Suprapubic skin (tissue), 4 donors: Measurements from ENCODE around the gene PRRT1. TPM values are rescaled to one million over a fixed set of nuclear protein-coding genes. Genes with fewer than 3 reads are reported as not detected.

Experiments
- DNase-seq, 2 donors: peaks; one replicate each; pipeline ENCODE4 v3.0.0-alpha.2; 2019; ENCODE audit warnings: low spot score in 2 of 2
- H3K27ac ChIP-seq: fragments of 200-600 bp; sonication (generic); one replicate; pipeline ENCODE4 v1.5.1; 2019
- H3K27me3 ChIP-seq: fragments of 200-600 bp; sonication (generic); one replicate; pipeline ENCODE4 v1.5.1; 2019
- H3K36me3 ChIP-seq: fragments of 200-600 bp; sonication (generic); one replicate; pipeline ENCODE4 v1.5.1; 2019
- H3K4me1 ChIP-seq: fragments of 200-600 bp; sonication (generic); one replicate; pipeline ENCODE4 v1.5.1; 2019
- H3K4me3 ChIP-seq: fragments of 200-600 bp; sonication (generic); one replicate; pipeline ENCODE4 v1.5.1; 2019; ENCODE audit warnings: mild to moderate bottlenecking
- H3K9me3 ChIP-seq: fragments of 200-600 bp; sonication (generic); one replicate; pipeline ENCODE4 v1.5.1; 2019
- CTCF ChIP-seq, 2 donors: fragments of 200-600 bp in 1 of 2; fragments of 450-650 bp in 1 of 2; sonication (generic) in 1 of 2; IDR thresholded peaks; one replicate each; pipeline ENCODE4 v1.5.1; 2016 to 2019; ENCODE audit warnings: antibody characterized with exemption in 2 of 2, mild to moderate bottlenecking in 1 of 2, moderate library complexity in 1 of 2
- EP300 ChIP-seq: sonication (generic); formaldehyde crosslinking; IDR thresholded peaks from one replicate; pipeline ENCODE4 v1.6.1; 2017; ENCODE audit warnings: antibody characterized with exemption
- POLR2A ChIP-seq, 2 donors: fragments of 450-650 bp; IDR thresholded peaks; one replicate each; pipeline ENCODE4 v1.6.1; 2017; ENCODE audit warnings: antibody characterized with exemption in 2 of 2, mild to moderate bottlenecking in 2 of 2, moderate library complexity in 2 of 2
- POLR2AphosphoS5 ChIP-seq, 3 donors: sonication (generic); formaldehyde crosslinking; IDR thresholded peaks; one replicate each; pipeline ENCODE4 v1.6.1; 2017; ENCODE audit warnings: antibody characterized with exemption in 3 of 3
- WGBS: methylation state at CpG from one replicate; pipeline ENCODE4 v1.1.5; 2018; 5-methylcytosine and 5-hydroxymethylcytosine counted together
- total RNA-seq, 4 donors: library from RNA; depleted of rRNA; stranded (reverse); fragments of >200 nt; gene quantifications; one replicate each; pipeline ENCODE4 v1.1.0, GENCODE V29; 2016

PRRT1 gene
- total RNA-seq, 4 donors from 2014 or later = 0.42 to 2.1 (median 0.45) TPM

- 85% methylated on average over 5 of the region's 5 CpGs for WGBS
Measured at GRCh38 chr6:32140420-32141046, 11.2 kb downstream of the PRRT1 start.

GRCh38 chr6:32139590-32139989 lies 12.1 kb downstream of the PRRT1 start:
- no peaks in the 10 kb centered on the region for H3K9me3 ChIP-seq
- no peak overlapping the region for H3K27ac ChIP-seq
- H3K4me3 ChIP-seq = no peak overlapping the region
- no peaks in the 10 kb centered on the region for H3K4me1 ChIP-seq
- DNase-seq = no peak
- H3K36me3 ChIP-seq = no peaks in the 10 kb centered on the region
- 65% methylated on average over 5 of the region's 5 CpGs for WGBS
- no peaks in the 10 kb centered on the region for H3K27me3 ChIP-seq
- TF ChIP-seq POLR2AphosphoS5 (IDR thresholded peaks at IDR 0.05) (no peak), CTCF (IDR thresholded peaks at IDR 0.05) (no peak), EP300 (no peak), POLR2A (IDR thresholded peaks at IDR 0.05) (no peak)

More at GRCh38 chr6:32140420-32141046, 11.2 kb downstream of the PRRT1 start:
- H3K4me3 ChIP-seq = no peak overlapping the region
- no peaks in the 10 kb centered on the region for H3K4me1 ChIP-seq
- DNase-seq = no peak
- H3K27me3 ChIP-seq = no peaks in the 10 kb centered on the region
- H3K27ac ChIP-seq = no peak overlapping the region
- TF ChIP-seq POLR2AphosphoS5 (IDR thresholded peaks at IDR 0.05) (no peak), POLR2A (IDR thresholded peaks at IDR 0.05) (no peak), EP300 (no peak), CTCF (IDR thresholded peaks at IDR 0.05) (no peak)
- no peaks in the 10 kb centered on the region for H3K36me3 ChIP-seq
- no peaks in the 10 kb centered on the region for H3K9me3 ChIP-seq

- H3K9me3 ChIP-seq = no peaks in the 10 kb centered on the region
- H3K27me3 ChIP-seq = no peaks in the 10 kb centered on the region
- H3K36me3 ChIP-seq = no peaks in the 10 kb centered on the region
- DNase-seq = no peak
- no peaks in the 10 kb centered on the region for H3K4me1 ChIP-seq
- H3K4me3 ChIP-seq = no peak overlapping the region
- TF ChIP-seq CTCF (IDR thresholded peaks at IDR 0.05) = no peak
- no peak for TF ChIP-seq POLR2AphosphoS5 (IDR thresholded peaks at IDR 0.05)
- no peak overlapping the region for H3K27ac ChIP-seq
Measured at GRCh38 chr6:32137454-32137853, 14.3 kb downstream of the PRRT1 start.

DNA sequence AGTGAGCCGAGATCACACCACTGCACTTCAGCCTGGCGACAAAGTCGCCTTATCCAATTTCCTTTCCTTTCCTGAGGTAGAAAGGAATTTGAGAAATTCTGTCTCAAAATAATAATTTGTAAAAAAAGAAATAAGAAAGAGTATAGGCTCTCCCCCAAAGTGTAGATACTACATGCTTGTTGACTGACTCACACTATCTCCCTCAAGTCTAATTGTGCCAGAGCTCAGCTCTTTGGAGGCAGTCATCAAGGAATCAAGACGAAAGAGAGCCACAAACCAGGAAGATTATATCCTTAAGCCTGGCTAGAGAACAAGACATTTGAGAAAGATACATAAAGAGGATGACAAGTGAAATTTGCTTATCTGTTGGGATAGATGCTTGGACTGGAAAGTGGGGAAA lies 18.0 kb downstream of the PRRT1 start:
- Histone ChIP-seq H3K27ac (no peak overlapping the region), H3K9me3 (no peaks in the 10 kb centered on the region), H3K4me1 (peaks cover 14% of the 10 kb centered on the region), H3K4me3 (no peak overlapping the region), H3K36me3 (no peaks in the 10 kb centered on the region), H3K27me3 (no peaks in the 10 kb centered on the region)
- 83% methylated on average over 4 of the region's 4 CpGs for WGBS
- DNase-seq = no peak
- TF ChIP-seq POLR2A (IDR thresholded peaks at IDR 0.05) (no peak), CTCF (IDR thresholded peaks at IDR 0.05) (no peak), EP300 (no peak), POLR2AphosphoS5 (IDR thresholded peaks at IDR 0.05) (no peak)

- DNase-seq = peak in 1 of 2 donors; percentile 32
- H3K4me1 ChIP-seq = peaks cover 27% of the 10 kb centered on the region
Measured at GRCh38 chr6:32132110-32132509, 19.6 kb downstream of the PRRT1 start.

More at GRCh38 chr6:32132110-32132509, 19.6 kb downstream of the PRRT1 start:
- Histone ChIP-seq H3K27ac (peak overlapping the region; percentile 69), H3K36me3 (no peaks in the 10 kb centered on the region), H3K27me3 (no peaks in the 10 kb centered on the region), H3K9me3 (no peaks in the 10 kb centered on the region), H3K4me3 (no peak overlapping the region)
- TF ChIP-seq EP300 = no peak
- TF ChIP-seq POLR2AphosphoS5 (IDR thresholded peaks at IDR 0.05) = no peak
- TF ChIP-seq POLR2A (IDR thresholded peaks at IDR 0.05) = no peak
- TF ChIP-seq CTCF (IDR thresholded peaks at IDR 0.05) = no peak
